Left lung (tissue), 10 donors: Measurements from ENCODE around the gene POM121. TPM values are rescaled to one million over a fixed set of nuclear protein-coding genes. Genes with fewer than 3 reads are reported as not detected.
"Not testable (repeated sequence)": the region's sequence is repeated elsewhere in the genome, so short reads cannot be mapped to it uniquely, and the experiment has no call there.

Source experiments
- ATAC-seq: fragments of 200-7000 bp; cut with Tn5 transposase; one replicate; pipeline ENCODE4 v1.9.1; 2020; ENCODE audit warnings: moderate library complexity
- DNase-seq, 4 donors: peaks; one replicate each; pipeline ENCODE4 v3.0.0-alpha.2; 2013 to 2020
- H3K27ac ChIP-seq, 2 donors: fragments of 200-600 bp; sonication (generic) in 1 of 2; one replicate each; pipeline versions ENCODE4 v1.5.0 to v1.8.0; 2020 to 2021
- H3K27me3 ChIP-seq, 2 donors: fragments of 200-600 bp; sonication (generic) in 1 of 2; one replicate each; pipeline versions ENCODE4 v1.5.0 to v1.8.0; 2020 to 2021
- H3K36me3 ChIP-seq, 2 donors: fragments of 200-600 bp; sonication (generic) in 1 of 2; one replicate each; pipeline versions ENCODE4 v1.5.0 to v1.8.0; 2020 to 2021
- H3K4me1 ChIP-seq, 2 donors: fragments of 200-600 bp; one replicate each; pipeline ENCODE4 v1.8.0; 2021
- H3K4me3 ChIP-seq, 2 donors: fragments of 200-600 bp; sonication (generic) in 1 of 2; one replicate each; pipeline versions ENCODE4 v1.5.0 to v1.8.0; 2020 to 2021; ENCODE audit warnings: mild to moderate bottlenecking in 1 of 2
- H3K9me3 ChIP-seq, 2 donors: fragments of 200-600 bp; sonication (generic) in 1 of 2; one replicate each; pipeline versions ENCODE4 v1.5.0 to v1.8.0; 2020 to 2021
- intact Hi-C, 2 donors: fragments of 100-400 bp; cut with DNase I; formaldehyde crosslinking; loops; one replicate each; pipeline versions ENCODE4 v1.11.2 to v1.14.2; 2022
- polyA plus RNA-seq, 6 donors: library from polyadenylated mRNA; unstranded; fragments of 120-200 nt; gene quantifications; one replicate each; pipeline ENCODE4 v1.2.1, GENCODE V29; 2013; ENCODE audit not compliant: insufficient read length in 6 of 6
- total RNA-seq, 2 donors: library from RNA; stranded (reverse); fragmentation: NEBNext Ultra II Directional; extraction: Animal tissue kit (Norgen Biotek cat#: 25700); gene quantifications; one replicate each; pipeline ENCODE4 v1.2.1, GENCODE V29; 2021
- donor health status: DM: no; HTN: yes; CAD: no.
- donor health status: DM: no; HTN: no; CAD: no.

POM121 gene
- total and polyA plus RNA-seq, 8 donors = 28.8 to 50.5 (median 42.2) TPM

DNA sequence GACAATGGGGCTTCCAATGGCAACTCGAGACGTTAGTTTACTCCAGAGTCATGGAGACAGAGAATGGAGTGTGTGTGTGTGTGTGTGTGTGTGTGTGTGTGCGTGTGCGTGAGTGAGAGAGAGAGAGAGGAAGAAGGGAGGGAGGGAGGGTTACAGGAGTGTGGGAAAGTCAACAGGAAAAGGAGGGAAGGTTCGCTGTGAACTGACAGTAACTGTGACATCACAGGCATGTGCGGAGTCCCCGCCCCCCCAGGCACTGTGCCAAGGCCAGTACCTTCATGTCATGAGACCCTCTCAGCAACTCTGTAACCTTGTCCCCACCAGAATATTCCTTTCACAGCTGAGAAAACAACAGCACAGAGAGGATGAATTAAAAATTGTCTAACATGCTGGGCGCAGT, 72.6 kb downstream of the POM121 start:
- DNase-seq, H3K4me3 ChIP-seq, H3K27ac ChIP-seq, H3K9me3 ChIP-seq, H3K4me1 ChIP-seq, H3K27me3 ChIP-seq, ATAC-seq, intact Hi-C loops, H3K36me3 ChIP-seq: not testable (repeated sequence)

GRCh38 chr7:72997887-72998468, 73.1 kb downstream of the POM121 start:
- H3K4me3 ChIP-seq, H3K4me1 ChIP-seq, H3K9me3 ChIP-seq, H3K27me3 ChIP-seq, ATAC-seq, intact Hi-C loops, H3K27ac ChIP-seq, DNase-seq, H3K36me3 ChIP-seq: not testable (repeated sequence)

Other genes with a start within 250 kb of the POM121 start
- gene TYW1B, start 96.9 kb upstream of the POM121 start, total RNA-seq = 1 to 10 TPM; 2.4 to 9.7 TPM
- gene TYW1B, start 96.9 kb upstream of the POM121 start, polyA plus RNA-seq = 1 to 10 TPM; 3.3 to 8.0 (median 5.6) TPM
- gene TRIM74, start 44.4 kb downstream of the POM121 start, total RNA-seq = under 1 TPM in 1 of 2 donors, not detected in 1; 0.26 TPM
- 1 to 10 TPM; 1.4 to 2.8 (median 2.1) TPM for gene TRIM74, start 44.4 kb downstream of the POM121 start, polyA plus RNA-seq
- gene SPDYE8, start 104.7 kb downstream of the POM121 start, total RNA-seq = not detected
- gene SPDYE8, start 104.7 kb downstream of the POM121 start, polyA plus RNA-seq = 1 to 10 TPM in 2 of 6 donors, under 1 TPM in 4; 0.67 to 1.2 (median 0.97) TPM
- gene SPDYE11, start 132.8 kb downstream of the POM121 start, total RNA-seq = not detected
- gene SPDYE11, start 132.8 kb downstream of the POM121 start, polyA plus RNA-seq = 1 to 10 TPM in 4 of 6 donors, under 1 TPM in 2; 0.82 to 3.4 (median 1.2) TPM
- not detected for gene SPDYE9, start 160.9 kb downstream of the POM121 start, total RNA-seq
- gene SPDYE9, start 160.9 kb downstream of the POM121 start, polyA plus RNA-seq = 1 to 10 TPM in 3 of 6 donors, under 1 TPM in 3; 0.67 to 3.4 (median 1.1) TPM